Measurements from ENCODE around the gene ZCCHC2. TPM values are rescaled to one million over a fixed set of nuclear protein-coding genes. Genes with fewer than 3 reads are reported as not detected.
A peak's percentile ranks its signal among the peaks of the same experiment; 100 is the strongest.

ZCCHC2 gene
- total RNA-seq, 2 donors from 2014 or later = 19.0 to 24.1 TPM

- DNase-seq = peak; percentile 35
- peak; percentile 65 for ATAC-seq
- intact Hi-C loops (cut with DNase I) = no loop called here
These were observed 73.5 kb downstream of the ZCCHC2 start for GRCh38 chr18:62596145-62597005.

DNA sequence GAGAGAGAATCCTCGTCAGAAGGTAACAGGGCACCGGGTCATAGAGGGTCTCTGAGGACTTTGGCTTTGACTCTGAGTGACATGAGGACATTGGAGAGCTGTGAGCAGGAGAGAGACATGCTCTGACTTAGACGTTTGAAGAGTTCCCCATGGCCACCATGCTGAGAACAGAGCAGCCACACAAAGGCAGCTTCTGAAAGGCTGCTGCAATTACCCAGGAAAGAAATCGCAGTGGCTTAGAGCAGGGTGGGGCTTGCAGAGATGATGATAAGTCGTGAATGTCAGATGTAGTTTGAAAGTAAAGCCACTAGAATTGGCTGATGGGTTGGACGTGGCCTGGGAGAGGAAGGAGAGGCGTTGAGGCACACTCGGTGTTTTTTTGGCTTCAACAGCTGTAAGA lies 79.0 kb downstream of the ZCCHC2 start:
- intact Hi-C loops (cut with DNase I) = no loop called here

GRCh38 chr18:62602706-62603105 lies 79.9 kb downstream of the ZCCHC2 start:
- DNase-seq (no peak), ATAC-seq (no peak)

More for the DNA sequence above, 79.0 kb downstream of the ZCCHC2 start:
- ATAC-seq (no peak), DNase-seq (no peak)

DNA sequence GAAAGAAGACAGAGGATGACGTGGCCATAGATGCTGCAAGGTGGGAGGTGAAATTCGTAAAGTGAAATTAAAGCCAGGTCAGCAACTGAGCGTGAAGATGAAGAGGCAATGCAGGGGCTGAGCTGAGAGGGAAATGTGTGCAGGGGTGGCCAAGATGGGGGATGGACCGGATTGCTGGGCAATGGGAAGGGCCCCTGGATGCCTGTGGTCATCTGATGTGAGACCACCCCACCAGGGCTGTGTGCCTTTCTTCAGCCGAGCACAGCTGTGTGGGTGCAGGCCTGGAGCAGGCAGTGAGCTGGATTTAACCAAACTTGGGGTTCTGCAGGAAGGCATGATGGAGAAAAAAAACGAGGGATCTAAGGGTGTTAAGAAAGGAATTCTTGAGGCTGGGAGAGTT lies 80.4 kb downstream of the ZCCHC2 start:
- no peak for DNase-seq
- intact Hi-C loops (cut with DNase I) = no loop called here
- ATAC-seq = no peak

More at GRCh38 chr18:62602706-62603105, 79.9 kb downstream of the ZCCHC2 start:
- intact Hi-C loops (cut with DNase I) = no loop called here

DNA sequence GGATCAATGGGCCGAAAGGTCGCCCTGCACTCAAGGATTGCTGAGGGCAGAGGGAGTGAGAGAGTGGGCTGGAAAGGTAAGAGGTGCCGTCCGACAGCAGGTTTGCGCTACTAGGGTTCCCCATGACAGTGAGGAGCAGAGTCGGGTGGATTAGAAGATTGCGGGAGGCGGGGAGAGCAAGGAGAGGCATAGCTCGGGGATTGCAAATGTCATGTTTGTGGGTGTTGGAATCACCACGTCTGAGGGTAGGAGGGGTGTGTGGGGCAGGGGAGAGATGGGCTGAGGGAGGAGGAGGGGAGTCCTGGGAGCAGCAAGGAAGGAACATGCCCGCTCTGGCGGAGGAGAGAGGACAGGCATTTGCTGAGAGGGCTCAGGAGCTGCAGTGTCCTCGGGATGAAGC lies 81.2 kb downstream of the ZCCHC2 start:
- ATAC-seq = no peak
- intact Hi-C loops (cut with DNase I) = no loop called here
- DNase-seq = no peak

- ATAC-seq (no peak), DNase-seq (no peak)
- intact Hi-C loops (cut with DNase I) = no loop called here
These were observed 82.9 kb downstream of the ZCCHC2 start for GRCh38 chr18:62605685-62606084.

- ATAC-seq (no peak), DNase-seq (no peak)
- intact Hi-C loops (cut with DNase I) = no loop called here
These were observed 83.3 kb downstream of the ZCCHC2 start for GRCh38 chr18:62606106-62606505.

GRCh38 chr18:62607302-62607701 lies 84.5 kb downstream of the ZCCHC2 start:
- intact Hi-C loops (cut with DNase I) = no loop called here
- ATAC-seq = no peak
- no peak for DNase-seq

DNA sequence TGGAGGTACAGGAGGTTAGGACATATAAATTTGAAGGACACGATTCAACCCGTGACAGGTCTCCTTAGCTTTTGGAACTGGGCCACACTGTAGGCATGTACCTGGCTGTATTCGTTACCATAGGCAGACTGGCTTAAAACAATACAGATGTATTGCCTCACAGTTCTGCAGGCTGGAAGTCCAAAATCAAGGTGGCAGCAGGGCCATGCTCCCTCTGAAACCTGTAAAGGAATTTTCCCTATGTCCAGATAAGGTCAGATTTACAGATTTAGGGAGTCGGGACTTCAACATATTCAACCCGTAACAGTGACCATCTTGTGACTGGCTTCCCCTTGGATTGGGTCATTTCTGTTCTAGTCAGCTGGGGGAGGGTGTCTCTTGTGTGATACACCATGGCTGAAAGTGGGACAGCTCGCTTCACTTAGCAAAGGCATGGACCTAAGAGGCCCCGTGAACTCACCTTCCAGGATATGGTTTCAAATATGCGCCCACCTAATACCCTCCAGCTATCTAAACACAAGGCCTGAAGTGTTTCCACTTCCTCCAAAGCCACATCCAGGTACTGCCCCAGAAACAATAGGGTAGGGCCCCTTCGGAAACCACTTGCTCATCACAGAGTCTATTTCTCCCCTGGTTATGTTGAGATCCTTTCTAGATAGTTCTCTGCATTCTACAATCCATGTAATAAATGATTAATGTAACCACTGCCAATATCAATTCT lies 85.0 kb downstream of the ZCCHC2 start:
- no peak for ATAC-seq
- intact Hi-C loops (cut with DNase I) = no loop called here
- no peak for DNase-seq

GRCh38 chr18:62609764-62610163 lies 86.9 kb downstream of the ZCCHC2 start:
- no peak for DNase-seq
- intact Hi-C loops (cut with DNase I) = no loop called here
- ATAC-seq = no peak

DNA sequence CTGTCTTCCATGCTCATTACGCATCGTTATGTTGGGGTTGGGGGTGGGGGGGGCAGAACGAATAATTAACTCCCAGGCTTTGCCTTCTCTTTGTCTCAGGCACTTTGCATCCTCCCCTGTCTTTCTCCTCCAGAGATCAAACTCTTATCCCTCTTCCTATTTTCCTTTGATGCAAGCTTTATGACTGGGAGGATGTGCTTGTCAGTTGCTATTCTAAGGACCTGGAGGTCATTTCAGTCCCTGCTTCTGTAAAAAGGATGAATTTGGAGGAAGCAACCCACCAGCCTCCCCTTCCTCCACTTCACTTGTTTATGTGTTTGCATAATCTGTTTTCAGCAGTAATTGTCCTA lies 87.5 kb downstream of the ZCCHC2 start:
- ATAC-seq (no peak), DNase-seq (no peak)
- intact Hi-C loops (cut with DNase I) = no loop called here

DNA sequence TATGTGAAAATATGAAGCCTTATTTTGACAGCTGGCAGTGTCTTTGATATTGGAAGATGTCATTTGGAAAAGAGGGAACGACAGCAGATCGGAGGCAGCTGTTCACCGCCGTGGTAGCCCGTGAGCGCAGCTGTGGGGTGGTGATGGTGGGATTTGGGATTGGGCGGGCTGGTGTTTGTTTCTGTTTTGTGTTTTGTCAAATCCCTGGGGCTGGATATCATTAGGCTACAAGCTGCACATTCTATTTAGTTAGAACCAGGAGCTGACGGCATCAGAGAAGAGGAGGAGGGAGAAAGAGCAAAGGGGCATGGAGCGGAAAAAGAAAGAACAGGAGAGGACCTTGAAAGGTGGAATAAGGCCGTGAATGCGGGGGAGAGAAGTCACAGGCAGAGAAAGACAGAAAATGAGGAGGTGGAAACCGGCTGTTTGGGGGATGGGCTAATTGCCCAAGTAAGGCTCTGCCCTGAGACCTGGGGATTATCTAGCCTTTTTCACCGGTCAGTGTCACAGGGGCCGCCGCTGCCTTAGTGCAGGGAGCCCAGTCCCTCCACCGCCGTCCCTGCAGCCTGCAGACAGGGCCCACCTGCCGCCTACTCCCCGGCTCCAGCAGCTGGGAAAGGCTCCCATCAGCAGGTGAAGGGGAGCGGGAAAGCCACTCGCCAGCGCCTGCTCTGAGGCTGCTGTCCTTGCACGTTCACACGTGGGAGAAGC lies 88.0 kb downstream of the ZCCHC2 start:
- intact Hi-C loops (cut with DNase I) = no loop called here
- DNase-seq = no peak
- peak; percentile 16 to 20 for ATAC-seq

- DNase-seq = no peak
- peak; percentile 69 to 74 for ATAC-seq
- intact Hi-C loops (cut with DNase I) = no loop called here
These were observed 88.8 kb downstream of the ZCCHC2 start for GRCh38 chr18:62611453-62612288.

GRCh38 chr18:62612289-62612645 lies 89.4 kb downstream of the ZCCHC2 start:
- ATAC-seq (no peak), DNase-seq (no peak)
- intact Hi-C loops (cut with DNase I) = no loop called here

- ATAC-seq = no peak
- DNase-seq = no peak
- intact Hi-C loops (cut with DNase I) = no loop called here
These were observed 90.0 kb downstream of the ZCCHC2 start for GRCh38 chr18:62612776-62613175.

- ATAC-seq = no peak
- no peak for DNase-seq
- intact Hi-C loops (cut with DNase I) = no loop called here
These were observed 91.7 kb downstream of the ZCCHC2 start for GRCh38 chr18:62614494-62614893.

GRCh38 chr18:62616331-62616805 lies 93.5 kb downstream of the ZCCHC2 start:
- DNase-seq = no peak
- peak in 1 of 2 donors; percentile 66 for ATAC-seq
- intact Hi-C loops (cut with DNase I) = no loop called here

- ATAC-seq = no peak
- DNase-seq = no peak
- intact Hi-C loops (cut with DNase I) = no loop called here
These were observed 95.2 kb downstream of the ZCCHC2 start for GRCh38 chr18:62617793-62618591.

All from left cardiac atrium (tissue), 4 donors.